Calu3 (cell line): Measurements from ENCODE around the gene FICD. TPM values are rescaled to one million over a fixed set of nuclear protein-coding genes. Genes with fewer than 3 reads are reported as not detected.
A peak's percentile ranks its signal among the peaks of the same experiment; 100 is the strongest.

Experiments
- BruUV-seq: library from RNA; stranded (reverse); fragments of 400-500 nt; replicated peaks from 2 replicates; lab custom pipeline; 2021; lab: Mats Ljungman, UMichigan
- CTCF ChIA-PET: fragments of 300-600 bp; sonication (Branson Sonifier 250); formaldehyde crosslinking; loops from one replicate; lab custom pipeline; 2022; ENCODE audit warnings: antibody characterized with exemption; lab: Charles Lee
- DNase-seq: peaks from one replicate; pipeline ENCODE4 v3.0.0; 2022
- H3K27ac Mint-ChIP-seq: one replicate; pipeline ENCODE4 v1.8.0; 2022; ENCODE audit warnings: mixed read lengths; ENCODE audit not compliant: unreplicated experiment
- H3K27me3 Mint-ChIP-seq: one replicate; pipeline ENCODE4 v1.8.0; 2022; ENCODE audit warnings: mixed read lengths; ENCODE audit not compliant: unreplicated experiment
- H3K36me3 Mint-ChIP-seq: one replicate; pipeline ENCODE4 v1.8.0; 2022; ENCODE audit warnings: mild to moderate bottlenecking, moderate library complexity, mixed read lengths; ENCODE audit not compliant: insufficient read depth, unreplicated experiment
- H3K4me1 Mint-ChIP-seq: one replicate; pipeline ENCODE4 v1.8.0; 2022; ENCODE audit warnings: mild to moderate bottlenecking, low read depth, mixed read lengths; ENCODE audit not compliant: unreplicated experiment
- H3K4me3 Mint-ChIP-seq: one replicate; pipeline ENCODE4 v1.8.0; 2022; ENCODE audit warnings: mild to moderate bottlenecking, low read depth, moderate library complexity, mixed read lengths; ENCODE audit not compliant: unreplicated experiment
- H3K9me3 Mint-ChIP-seq: one replicate; pipeline ENCODE4 v1.8.0; 2022; ENCODE audit warnings: low read depth, mixed read lengths; ENCODE audit not compliant: unreplicated experiment
- intact Hi-C: fragments of 100-400 bp; cut with micrococcal nuclease; formaldehyde crosslinking; loops from one replicate; pipeline ENCODE4 v1.10.0; 2022; ENCODE audit not compliant: unreplicated experiment
- total RNA-seq: library from RNA; stranded (reverse); gene quantifications from 2 replicates; pipeline ENCODE4 v1.2.3, GENCODE V29; 2022
- TF ChIP-seq, protein P1 (sequence below): fragments of 200-600 bp; IDR thresholded peaks from one replicate; pipeline ENCODE4 v1.8.0; 2022; ENCODE audit warnings: antibody characterized with exemption; ENCODE audit not compliant: unreplicated experiment

FICD gene
- total RNA-seq, 1 experiment from 2014 or later, result 14.3 TPM

DNA sequence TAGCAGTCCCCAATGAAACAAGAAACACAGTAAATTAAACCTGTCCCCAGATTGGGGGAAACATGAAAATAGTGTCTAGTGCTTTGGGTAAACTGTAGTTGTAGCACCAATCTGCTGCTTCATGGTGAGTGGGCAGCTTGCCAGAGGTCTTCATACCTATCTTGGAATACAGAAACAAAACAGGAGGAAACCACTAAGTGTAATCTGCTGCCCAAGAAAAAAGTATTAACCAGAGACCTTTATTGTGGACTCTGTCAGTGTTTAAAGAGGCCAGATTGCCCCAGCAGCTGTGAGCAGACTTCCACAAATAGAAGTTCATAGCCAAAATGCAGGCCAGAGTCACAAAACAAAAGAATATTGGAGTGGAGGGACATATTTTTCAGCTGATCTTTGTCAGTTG lies 49.6 kb downstream of the FICD start:
- peaks cover 83% of the 10 kb centered on the region for H3K36me3 Mint-ChIP-seq
- no peaks in the 10 kb centered on the region for H3K27me3 Mint-ChIP-seq
- no peak overlapping the region for H3K27ac Mint-ChIP-seq
- H3K4me1 Mint-ChIP-seq, result peaks cover 12% of the 10 kb centered on the region
- no peak overlapping the region for H3K4me3 Mint-ChIP-seq
- no peaks in the 10 kb centered on the region for H3K9me3 Mint-ChIP-seq
- DNase-seq, result no peak
- intact Hi-C loops, result loop anchor here (5.0 to 10.0 kb wide), 4 partner anchors 158 to 528 kb away; partner anchors contain the start of gene ALKBH2
- TF ChIP-seq, protein P1, sequence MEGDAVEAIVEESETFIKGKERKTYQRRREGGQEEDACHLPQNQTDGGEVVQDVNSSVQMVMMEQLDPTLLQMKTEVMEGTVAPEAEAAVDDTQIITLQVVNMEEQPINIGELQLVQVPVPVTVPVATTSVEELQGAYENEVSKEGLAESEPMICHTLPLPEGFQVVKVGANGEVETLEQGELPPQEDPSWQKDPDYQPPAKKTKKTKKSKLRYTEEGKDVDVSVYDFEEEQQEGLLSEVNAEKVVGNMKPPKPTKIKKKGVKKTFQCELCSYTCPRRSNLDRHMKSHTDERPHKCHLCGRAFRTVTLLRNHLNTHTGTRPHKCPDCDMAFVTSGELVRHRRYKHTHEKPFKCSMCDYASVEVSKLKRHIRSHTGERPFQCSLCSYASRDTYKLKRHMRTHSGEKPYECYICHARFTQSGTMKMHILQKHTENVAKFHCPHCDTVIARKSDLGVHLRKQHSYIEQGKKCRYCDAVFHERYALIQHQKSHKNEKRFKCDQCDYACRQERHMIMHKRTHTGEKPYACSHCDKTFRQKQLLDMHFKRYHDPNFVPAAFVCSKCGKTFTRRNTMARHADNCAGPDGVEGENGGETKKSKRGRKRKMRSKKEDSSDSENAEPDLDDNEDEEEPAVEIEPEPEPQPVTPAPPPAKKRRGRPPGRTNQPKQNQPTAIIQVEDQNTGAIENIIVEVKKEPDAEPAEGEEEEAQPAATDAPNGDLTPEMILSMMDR, result no peak
- CTCF ChIA-PET, result interaction anchor here (0.6 kb wide), 1 partner anchor 82 kb away, joined by 3 read pairs; no protein-coding TSS in a partner anchor
- no TSS peak for BruUV-seq

DNA sequence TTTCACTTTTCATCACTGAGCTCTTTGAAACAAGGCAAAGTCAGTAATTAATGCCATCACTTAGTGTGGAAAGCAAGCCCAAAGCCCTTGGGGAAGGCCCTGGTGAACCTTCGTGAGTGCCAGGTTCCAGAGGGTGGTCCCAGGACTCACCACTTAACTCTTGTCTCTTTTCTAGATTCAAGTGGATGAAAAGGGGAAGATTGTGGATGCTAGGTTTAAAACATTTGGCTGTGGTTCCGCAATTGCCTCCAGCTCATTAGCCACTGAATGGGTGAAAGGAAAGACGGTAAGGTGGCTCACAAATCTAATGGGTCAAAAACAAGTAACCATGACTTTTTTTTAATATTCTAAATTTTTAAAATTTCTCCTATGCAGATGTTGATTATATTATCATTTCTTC lies 50.1 kb downstream of the FICD start:
- peaks cover 78% of the 10 kb centered on the region for H3K36me3 Mint-ChIP-seq
- H3K27me3 Mint-ChIP-seq, result no peaks in the 10 kb centered on the region
- BruUV-seq, result no TSS peak
- intact Hi-C loops, result loop anchor here (10.0 kb wide), 1 partner anchor 270 kb away; no protein-coding TSS in a partner anchor
- H3K27ac Mint-ChIP-seq, result no peak overlapping the region
- CTCF ChIA-PET, result interaction anchor here (0.6 kb wide), 1 partner anchor 82 kb away, joined by 3 read pairs; no protein-coding TSS in a partner anchor
- TF ChIP-seq, protein P1, result no peak
- DNase-seq, result no peak
- no peaks in the 10 kb centered on the region for H3K9me3 Mint-ChIP-seq
- H3K4me3 Mint-ChIP-seq, result no peak overlapping the region
- peaks cover 12% of the 10 kb centered on the region for H3K4me1 Mint-ChIP-seq

DNA sequence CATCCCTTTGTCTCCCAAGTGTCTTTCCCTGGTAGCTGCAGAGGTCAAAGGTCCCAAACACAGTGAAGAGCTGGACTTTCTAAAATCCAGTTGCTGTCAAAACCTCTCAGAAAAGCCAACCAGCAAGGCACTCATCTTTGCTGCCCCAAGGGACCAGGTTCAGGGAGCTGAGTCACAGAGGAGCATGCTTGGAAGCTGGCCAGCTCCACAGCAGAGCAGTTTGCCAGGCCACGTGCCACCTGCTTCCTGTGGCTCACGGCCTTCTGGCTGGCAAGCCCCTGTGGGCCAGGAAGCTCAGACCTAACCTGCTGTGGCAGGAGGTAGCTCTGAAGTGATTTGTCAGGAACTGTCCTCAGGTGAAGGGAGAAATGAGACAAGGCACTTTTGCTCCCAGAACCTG lies 50.9 kb downstream of the FICD start:
- peak; percentile 89 for DNase-seq

DNA sequence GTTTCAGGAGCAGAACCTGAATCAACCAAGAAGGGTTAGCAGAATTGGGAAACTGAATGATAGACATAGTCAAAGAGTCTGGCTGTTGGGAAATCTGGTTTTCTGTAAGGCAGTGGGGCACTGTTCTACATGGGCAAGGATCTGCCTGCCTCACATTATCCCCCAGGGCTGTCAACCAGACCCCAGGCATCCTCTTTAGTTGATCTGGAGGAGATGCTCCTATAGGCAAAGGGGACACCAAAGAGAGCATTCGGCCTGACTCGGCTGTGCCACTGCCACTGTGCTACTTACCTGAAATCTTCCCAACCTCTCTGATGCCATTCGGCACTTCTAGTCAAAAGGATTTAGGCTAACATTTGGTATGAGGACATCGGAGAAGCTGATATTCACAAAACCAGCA lies 51.4 kb downstream of the FICD start:
- no TSS peak for BruUV-seq
- Mint-ChIP-seq H3K36me3 (peaks cover 70% of the 10 kb centered on the region), H3K27me3 (no peaks in the 10 kb centered on the region), H3K4me3 (no peak overlapping the region), H3K9me3 (no peaks in the 10 kb centered on the region), H3K27ac (no peak overlapping the region), H3K4me1 (peaks cover 12% of the 10 kb centered on the region)
- CTCF ChIA-PET, result interaction anchor here (0.6 to 1.1 kb wide), 3 partner anchors 50 to 588 kb away, joined by 3 to 19 read pairs (median 8); no protein-coding TSS in a partner anchor
- TF ChIP-seq, protein P1, result no peak
- intact Hi-C loops, result loop anchor here (10.0 kb wide), 1 partner anchor 268 kb away; no protein-coding TSS in a partner anchor
- DNase-seq, result no peak

More for the DNA sequence above, 50.9 kb downstream of the FICD start:
- no TSS peak for BruUV-seq
- Mint-ChIP-seq H3K27ac (no peak overlapping the region), H3K4me3 (no peak overlapping the region), H3K36me3 (peaks cover 75% of the 10 kb centered on the region), H3K4me1 (peaks cover 12% of the 10 kb centered on the region), H3K9me3 (no peaks in the 10 kb centered on the region), H3K27me3 (no peaks in the 10 kb centered on the region)
- TF ChIP-seq, protein P1, result no peak
- intact Hi-C loops, result loop anchor here (10.0 kb wide), 1 partner anchor 269 kb away; no protein-coding TSS in a partner anchor
- CTCF ChIA-PET, result interaction anchor here (0.6 to 1.1 kb wide), 3 partner anchors 49 to 588 kb away, joined by 3 to 19 read pairs (median 8); no protein-coding TSS in a partner anchor
